Neuron (in vitro differentiated cells): ENCODE results near the gene IL12A.

Source experiments
- H2AFZ ChIP-seq: one replicate; pipeline ENCODE4 v1.6.1; 2013; ENCODE audit warnings: low read depth, mild to moderate bottlenecking, inconsistent platforms, low read length, moderate library complexity
- H3K27me3 ChIP-seq: one replicate; pipeline ENCODE4 v1.6.1; 2013; ENCODE audit warnings: low read length; ENCODE audit not compliant: insufficient read depth
- H3K36me3 ChIP-seq: one replicate; pipeline ENCODE4 v1.6.1; 2013; ENCODE audit warnings: low read length; ENCODE audit not compliant: insufficient read depth
- H3K4me1 ChIP-seq: one replicate; pipeline ENCODE4 v1.6.1; 2013; ENCODE audit warnings: low read length; ENCODE audit not compliant: insufficient read depth
- H3K4me3 ChIP-seq: 2 replicates; pipeline ENCODE4 v1.5.1; 2013; ENCODE audit warnings: mild to moderate bottlenecking, low read length, moderate library complexity
- H3K9me3 ChIP-seq: one replicate; pipeline ENCODE4 v1.6.1; 2013; ENCODE audit warnings: low read length

Gene IL12A

GRCh38 chr3:159971311-159971710, 17.3 kb upstream of the IL12A start:
- no peaks in the 10 kb centered on the region for H3K36me3 ChIP-seq
- H3K4me3 ChIP-seq: no peak overlapping the region
- H2AFZ ChIP-seq: no peak overlapping the region
- no peaks in the 10 kb centered on the region for H3K27me3 ChIP-seq
- no peaks in the 10 kb centered on the region for H3K9me3 ChIP-seq
- H3K4me1 ChIP-seq: no peaks in the 10 kb centered on the region

GRCh38 chr3:159977295-159977694, 11.3 kb upstream of the IL12A start:
- Histone ChIP-seq H3K36me3 (no peaks in the 10 kb centered on the region), H3K4me1 (no peaks in the 10 kb centered on the region), H3K4me3 (no peak overlapping the region)

GRCh38 chr3:159978353-159978752, 10.3 kb upstream of the IL12A start:
- Histone ChIP-seq H3K4me1 (no peaks in the 10 kb centered on the region), H2AFZ (no peak overlapping the region), H3K4me3 (no peak overlapping the region), H3K27me3 (no peaks in the 10 kb centered on the region), H3K9me3 (no peaks in the 10 kb centered on the region), H3K36me3 (no peaks in the 10 kb centered on the region)

More at GRCh38 chr3:159977295-159977694, 11.3 kb upstream of the IL12A start:
- H3K27me3 ChIP-seq: no peaks in the 10 kb centered on the region
- H2AFZ ChIP-seq: no peak overlapping the region
- no peaks in the 10 kb centered on the region for H3K9me3 ChIP-seq

- no peak overlapping the region for H2AFZ ChIP-seq
- no peaks in the 10 kb centered on the region for H3K27me3 ChIP-seq
- no peak overlapping the region for H3K4me3 ChIP-seq
- no peaks in the 10 kb centered on the region for H3K9me3 ChIP-seq
- H3K4me1 ChIP-seq: no peaks in the 10 kb centered on the region
- no peaks in the 10 kb centered on the region for H3K36me3 ChIP-seq
Observed at GRCh38 chr3:159978918-159979703, 9.5 kb upstream of the IL12A start.

DNA sequence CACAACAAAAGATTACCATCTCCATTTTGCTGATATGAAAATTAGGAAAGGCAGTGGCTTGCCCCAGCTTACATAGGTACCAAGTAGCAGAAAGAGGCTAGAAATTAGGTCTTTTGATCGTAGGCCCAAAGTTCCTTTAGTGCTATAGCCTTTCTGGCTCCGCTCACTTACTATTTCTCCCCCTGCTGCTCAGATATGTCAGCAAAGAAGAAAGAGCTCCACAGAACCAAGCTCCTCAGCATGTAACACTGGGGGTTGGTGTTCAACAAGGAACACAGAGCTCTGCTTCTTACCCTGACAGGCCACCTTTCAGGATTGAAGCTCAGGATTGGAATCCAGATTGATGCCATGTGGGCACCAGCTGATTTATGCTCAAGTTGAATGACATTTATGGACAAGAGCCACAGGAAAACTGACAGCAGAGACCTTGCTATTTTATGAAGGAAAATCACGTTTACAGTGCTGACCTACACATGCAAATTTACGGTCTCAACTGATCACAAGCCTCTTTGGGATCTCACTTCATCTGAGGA, 6.1 kb upstream of the IL12A start:
- no peak overlapping the region for H2AFZ ChIP-seq
- H3K9me3 ChIP-seq: no peaks in the 10 kb centered on the region
- H3K4me3 ChIP-seq: no peak overlapping the region
- no peaks in the 10 kb centered on the region for H3K36me3 ChIP-seq
- H3K4me1 ChIP-seq: no peaks in the 10 kb centered on the region
- no peaks in the 10 kb centered on the region for H3K27me3 ChIP-seq

- no peaks in the 10 kb centered on the region for H3K9me3 ChIP-seq
- H3K36me3 ChIP-seq: no peaks in the 10 kb centered on the region
Observed at GRCh38 chr3:159987291-159987711, 1.3 kb upstream of the IL12A start.

DNA sequence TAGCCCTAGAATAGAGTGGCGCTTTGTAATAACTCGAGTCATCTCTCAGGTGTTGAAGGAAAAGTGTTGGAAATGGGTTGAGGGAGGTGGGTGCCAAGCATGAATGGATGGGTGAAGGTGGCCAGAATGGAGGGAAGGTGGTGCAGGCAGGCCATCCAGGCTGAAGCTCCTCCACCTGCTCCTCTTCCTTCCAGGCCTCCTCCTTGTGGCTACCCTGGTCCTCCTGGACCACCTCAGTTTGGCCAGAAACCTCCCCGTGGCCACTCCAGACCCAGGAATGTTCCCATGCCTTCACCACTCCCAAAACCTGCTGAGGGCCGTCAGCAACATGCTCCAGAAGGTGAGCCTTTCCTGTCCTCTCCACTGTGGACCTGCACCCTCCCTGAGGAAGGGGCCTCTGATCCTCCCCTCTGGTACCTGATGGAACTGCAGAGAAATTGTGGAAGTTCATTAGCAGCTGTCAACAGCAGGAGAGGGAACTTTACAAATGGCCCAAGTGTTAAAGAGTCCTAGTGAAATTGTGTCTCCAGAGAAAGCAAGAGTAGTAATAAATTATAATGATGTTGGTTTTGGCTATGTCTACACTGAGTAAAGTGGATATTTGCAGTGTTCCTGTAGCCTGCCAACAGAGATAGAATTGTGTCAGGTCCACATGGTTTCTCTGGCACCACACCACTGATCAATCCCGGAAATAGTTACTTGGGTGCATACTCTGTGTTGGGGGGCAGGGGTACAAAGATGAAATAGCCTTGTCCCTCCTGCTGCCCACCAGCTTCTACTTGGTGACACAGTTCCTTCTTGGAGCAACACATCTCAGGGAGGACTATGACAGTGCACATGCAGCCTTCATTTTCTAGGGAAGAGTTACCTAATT, 1.6 kb downstream of the IL12A start:
- Histone ChIP-seq H3K27me3 (peaks cover 14% of the 10 kb centered on the region), H3K9me3 (no peaks in the 10 kb centered on the region), H3K4me3 (no peak overlapping the region), H3K36me3 (no peaks in the 10 kb centered on the region), H3K4me1 (no peaks in the 10 kb centered on the region), H2AFZ (no peak overlapping the region)

More at GRCh38 chr3:159987291-159987711, 1.3 kb upstream of the IL12A start:
- Histone ChIP-seq H3K4me1 (no peaks in the 10 kb centered on the region), H2AFZ (no peak overlapping the region), H3K27me3 (peaks cover 14% of the 10 kb centered on the region), H3K4me3 (no peak overlapping the region)

DNA sequence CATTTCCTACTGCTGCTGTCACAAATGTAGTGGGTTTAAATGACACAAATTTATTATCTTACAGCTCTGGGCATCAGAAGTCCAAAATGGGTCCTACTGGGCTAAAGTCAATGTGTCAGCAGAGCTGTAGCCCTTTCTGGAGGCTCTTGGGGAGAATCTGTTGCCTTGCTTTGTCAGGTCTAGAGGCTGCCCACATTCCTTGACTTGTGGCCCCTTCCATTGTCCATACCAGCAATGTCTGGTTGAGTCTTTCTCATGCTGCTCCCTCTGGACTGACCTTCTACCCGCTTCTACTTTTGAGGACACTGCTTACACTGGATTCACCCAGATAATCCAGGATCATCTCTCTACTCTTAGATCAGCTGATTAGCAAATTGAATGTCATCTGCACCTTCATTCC, 3.0 kb downstream of the IL12A start:
- Histone ChIP-seq H3K27me3 (peaks cover 14% of the 10 kb centered on the region), H3K4me1 (no peaks in the 10 kb centered on the region), H3K4me3 (no peak overlapping the region), H3K9me3 (no peaks in the 10 kb centered on the region), H3K36me3 (no peaks in the 10 kb centered on the region), H2AFZ (no peak overlapping the region)

GRCh38 chr3:159992589-159992988, 4.0 kb downstream of the IL12A start:
- Histone ChIP-seq H3K27me3 (peaks cover 14% of the 10 kb centered on the region), H2AFZ (no peak overlapping the region), H3K36me3 (no peaks in the 10 kb centered on the region), H3K4me3 (no peak overlapping the region), H3K9me3 (no peaks in the 10 kb centered on the region), H3K4me1 (no peaks in the 10 kb centered on the region)

GRCh38 chr3:159994182-159994581, 5.5 kb downstream of the IL12A start:
- no peaks in the 10 kb centered on the region for H3K4me1 ChIP-seq
- H2AFZ ChIP-seq: no peak overlapping the region
- no peak overlapping the region for H3K4me3 ChIP-seq
- H3K27me3 ChIP-seq: peaks cover 11% of the 10 kb centered on the region
- H3K36me3 ChIP-seq: no peaks in the 10 kb centered on the region
- H3K9me3 ChIP-seq: no peaks in the 10 kb centered on the region

GRCh38 chr3:159995091-159995490, 6.5 kb downstream of the IL12A start:
- Histone ChIP-seq H3K9me3 (no peaks in the 10 kb centered on the region), H3K4me3 (no peak overlapping the region), H3K4me1 (no peaks in the 10 kb centered on the region), H3K36me3 (no peaks in the 10 kb centered on the region), H3K27me3 (peaks cover 3% of the 10 kb centered on the region), H2AFZ (no peak overlapping the region)

- Histone ChIP-seq H2AFZ (no peak overlapping the region), H3K36me3 (no peaks in the 10 kb centered on the region), H3K9me3 (no peaks in the 10 kb centered on the region), H3K4me1 (peaks cover under 1% of the 10 kb centered on the region), H3K4me3 (no peak overlapping the region), H3K27me3 (no peaks in the 10 kb centered on the region)
Observed at GRCh38 chr3:159996018-159996417, 7.4 kb downstream of the IL12A start.

GRCh38 chr3:159996959-159997358, 8.3 kb downstream of the IL12A start:
- Histone ChIP-seq H2AFZ (no peak overlapping the region), H3K4me3 (no peak overlapping the region), H3K27me3 (no peaks in the 10 kb centered on the region), H3K9me3 (no peaks in the 10 kb centered on the region), H3K36me3 (no peaks in the 10 kb centered on the region), H3K4me1 (peaks cover 9% of the 10 kb centered on the region)
